ENCODE results near the gene SFI1.

- no peak for TF ChIP-seq EZH2 (IDR thresholded peaks at IDR 0.05; ENCODE audit: low read length)
- TF ChIP-seq CTCF (optimal IDR thresholded peaks at IDR 0.05 in 1 of 3, IDR thresholded peaks at IDR 0.05 in 1 of 3, conservative IDR thresholded peaks at IDR 0.05 in 1 of 3; ENCODE audit: extremely low read depth in 1 of 3, insufficient read depth in 2 of 3, low read length in 3 of 3) = no peak
These were observed 120.1 kb downstream of the SFI1 start for GRCh38 chr22:31616315-31616980.
